Glomerular endothelial cell (primary cell): Measurements from ENCODE around the gene LDAH. TPM values are rescaled to one million over a fixed set of nuclear protein-coding genes. Genes with fewer than 3 reads are reported as not detected.

Experiments
- DNase-seq: peaks from one replicate; pipeline ENCODE4 v3.0.0-alpha.2; 2011; ENCODE audit warnings: low read depth, low spot score; ENCODE audit errors: extremely low read depth
- total RNA-seq: library from RNA; depleted of rRNA; stranded (reverse); fragments of >200 nt; gene quantifications from 2 replicates; pipeline ENCODE4 v1.2.3, GENCODE V29; 2015

Gene LDAH
- total RNA-seq, 1 donor from 2014 or later = 21.7 TPM

GRCh38 chr2:20669562-20670314 lies 153.2 kb downstream of the LDAH start:
- DNase-seq = no peak

- no peak for DNase-seq
Observed at GRCh38 chr2:20668871-20669475, 153.9 kb downstream of the LDAH start.

GRCh38 chr2:20668451-20668850 lies 154.4 kb downstream of the LDAH start:
- no peak for DNase-seq

GRCh38 chr2:20667531-20668401 lies 155.1 kb downstream of the LDAH start:
- DNase-seq = no peak

- no peak for DNase-seq
Observed at GRCh38 chr2:20667151-20667530, 155.8 kb downstream of the LDAH start.

GRCh38 chr2:20666304-20667150 lies 156.4 kb downstream of the LDAH start, which contains the start of gene GDF7:
TSS of gene GDF7 (plus strand) at chr2:20667144. CDS start at chr2:20667240, 96 bp downstream.
- no peak for DNase-seq

GRCh38 chr2:20666005-20666303 lies 156.9 kb downstream of the LDAH start:
- DNase-seq = no peak

- no peak for DNase-seq
Observed at GRCh38 chr2:20665243-20666004, 157.5 kb downstream of the LDAH start.

- DNase-seq = no peak
Observed at GRCh38 chr2:20664431-20665242, 158.3 kb downstream of the LDAH start.

- DNase-seq = no peak
Observed at GRCh38 chr2:20664071-20664390, 158.9 kb downstream of the LDAH start.

- no peak for DNase-seq
Observed at GRCh38 chr2:20663196-20664070, 159.5 kb downstream of the LDAH start.

GRCh38 chr2:20662308-20662937 lies 160.5 kb downstream of the LDAH start:
- DNase-seq = no peak

GRCh38 chr2:20661421-20662307 lies 161.2 kb downstream of the LDAH start:
- DNase-seq = peak; percentile 50

GRCh38 chr2:20660506-20661420 lies 162.1 kb downstream of the LDAH start:
- DNase-seq = no peak

GRCh38 chr2:20657522-20658235 lies 165.2 kb downstream of the LDAH start:
- no peak for DNase-seq
